ENCODE data around the gene SNAPC1.

DNA sequence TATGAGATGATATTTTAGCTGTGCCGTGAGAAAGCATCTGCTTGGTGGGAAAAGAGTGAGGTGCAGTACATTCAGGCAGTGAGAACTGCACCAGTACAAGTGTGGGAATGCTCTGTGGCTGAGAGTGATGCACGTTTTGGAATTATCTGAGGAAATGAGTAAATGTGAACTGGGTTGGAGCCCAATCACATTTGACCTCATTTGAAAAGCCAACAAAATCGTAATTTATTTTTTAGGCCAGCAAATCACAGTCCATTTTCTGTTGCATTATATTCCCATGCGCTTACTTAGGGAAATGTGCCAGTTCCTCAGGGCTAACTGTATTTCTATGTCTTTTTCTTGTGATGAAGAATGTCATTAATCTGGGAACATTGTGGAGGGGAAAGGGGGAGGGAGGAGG, 77.3 kb downstream of the SNAPC1 start:
- TF ChIP-seq EZH2 (conservative IDR thresholded peaks at IDR 0.05; ENCODE audit: low read depth, low read length) (no peak), MIER2 (CRISPR knock-in tag; IDR thresholded peaks at IDR 0.05) (no peak), CHD2 (IDR thresholded peaks at IDR 0.05; ENCODE audit: low read depth, low read length) (no peak), SRSF1 (optimal IDR thresholded peaks at IDR 0.05; ENCODE audit: low read depth, low read length) (no peak), ELF4 (CRISPR knock-in tag; IDR thresholded peaks at IDR 0.05; ENCODE audit: borderline replicate concordance) (no peak), FOXK2 (IDR thresholded peaks at IDR 0.05) (no peak)
- TF ChIP-seq, protein P1, sequence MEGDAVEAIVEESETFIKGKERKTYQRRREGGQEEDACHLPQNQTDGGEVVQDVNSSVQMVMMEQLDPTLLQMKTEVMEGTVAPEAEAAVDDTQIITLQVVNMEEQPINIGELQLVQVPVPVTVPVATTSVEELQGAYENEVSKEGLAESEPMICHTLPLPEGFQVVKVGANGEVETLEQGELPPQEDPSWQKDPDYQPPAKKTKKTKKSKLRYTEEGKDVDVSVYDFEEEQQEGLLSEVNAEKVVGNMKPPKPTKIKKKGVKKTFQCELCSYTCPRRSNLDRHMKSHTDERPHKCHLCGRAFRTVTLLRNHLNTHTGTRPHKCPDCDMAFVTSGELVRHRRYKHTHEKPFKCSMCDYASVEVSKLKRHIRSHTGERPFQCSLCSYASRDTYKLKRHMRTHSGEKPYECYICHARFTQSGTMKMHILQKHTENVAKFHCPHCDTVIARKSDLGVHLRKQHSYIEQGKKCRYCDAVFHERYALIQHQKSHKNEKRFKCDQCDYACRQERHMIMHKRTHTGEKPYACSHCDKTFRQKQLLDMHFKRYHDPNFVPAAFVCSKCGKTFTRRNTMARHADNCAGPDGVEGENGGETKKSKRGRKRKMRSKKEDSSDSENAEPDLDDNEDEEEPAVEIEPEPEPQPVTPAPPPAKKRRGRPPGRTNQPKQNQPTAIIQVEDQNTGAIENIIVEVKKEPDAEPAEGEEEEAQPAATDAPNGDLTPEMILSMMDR (CRISPR knock-in tag; IDR thresholded peaks at IDR 0.05), result no peak
- TF ChIP-seq, protein P2, sequence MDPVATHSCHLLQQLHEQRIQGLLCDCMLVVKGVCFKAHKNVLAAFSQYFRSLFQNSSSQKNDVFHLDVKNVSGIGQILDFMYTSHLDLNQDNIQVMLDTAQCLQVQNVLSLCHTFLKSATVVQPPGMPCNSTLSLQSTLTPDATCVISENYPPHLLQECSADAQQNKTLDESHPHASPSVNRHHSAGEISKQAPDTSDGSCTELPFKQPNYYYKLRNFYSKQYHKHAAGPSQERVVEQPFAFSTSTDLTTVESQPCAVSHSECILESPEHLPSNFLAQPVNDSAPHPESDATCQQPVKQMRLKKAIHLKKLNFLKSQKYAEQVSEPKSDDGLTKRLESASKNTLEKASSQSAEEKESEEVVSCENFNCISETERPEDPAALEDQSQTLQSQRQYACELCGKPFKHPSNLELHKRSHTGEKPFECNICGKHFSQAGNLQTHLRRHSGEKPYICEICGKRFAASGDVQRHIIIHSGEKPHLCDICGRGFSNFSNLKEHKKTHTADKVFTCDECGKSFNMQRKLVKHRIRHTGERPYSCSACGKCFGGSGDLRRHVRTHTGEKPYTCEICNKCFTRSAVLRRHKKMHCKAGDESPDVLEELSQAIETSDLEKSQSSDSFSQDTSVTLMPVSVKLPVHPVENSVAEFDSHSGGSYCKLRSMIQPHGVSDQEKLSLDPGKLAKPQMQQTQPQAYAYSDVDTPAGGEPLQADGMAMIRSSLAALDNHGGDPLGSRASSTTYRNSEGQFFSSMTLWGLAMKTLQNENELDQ (CRISPR knock-in tag; IDR thresholded peaks at IDR 0.05; ENCODE audit: borderline replicate concordance), result no peak
- TF ChIP-seq, protein P3, sequence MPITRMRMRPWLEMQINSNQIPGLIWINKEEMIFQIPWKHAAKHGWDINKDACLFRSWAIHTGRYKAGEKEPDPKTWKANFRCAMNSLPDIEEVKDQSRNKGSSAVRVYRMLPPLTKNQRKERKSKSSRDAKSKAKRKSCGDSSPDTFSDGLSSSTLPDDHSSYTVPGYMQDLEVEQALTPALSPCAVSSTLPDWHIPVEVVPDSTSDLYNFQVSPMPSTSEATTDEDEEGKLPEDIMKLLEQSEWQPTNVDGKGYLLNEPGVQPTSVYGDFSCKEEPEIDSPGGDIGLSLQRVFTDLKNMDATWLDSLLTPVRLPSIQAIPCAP (CRISPR knock-in tag; IDR thresholded peaks at IDR 0.05; ENCODE audit: low read depth), result no peak
- TF ChIP-seq, protein P4, sequence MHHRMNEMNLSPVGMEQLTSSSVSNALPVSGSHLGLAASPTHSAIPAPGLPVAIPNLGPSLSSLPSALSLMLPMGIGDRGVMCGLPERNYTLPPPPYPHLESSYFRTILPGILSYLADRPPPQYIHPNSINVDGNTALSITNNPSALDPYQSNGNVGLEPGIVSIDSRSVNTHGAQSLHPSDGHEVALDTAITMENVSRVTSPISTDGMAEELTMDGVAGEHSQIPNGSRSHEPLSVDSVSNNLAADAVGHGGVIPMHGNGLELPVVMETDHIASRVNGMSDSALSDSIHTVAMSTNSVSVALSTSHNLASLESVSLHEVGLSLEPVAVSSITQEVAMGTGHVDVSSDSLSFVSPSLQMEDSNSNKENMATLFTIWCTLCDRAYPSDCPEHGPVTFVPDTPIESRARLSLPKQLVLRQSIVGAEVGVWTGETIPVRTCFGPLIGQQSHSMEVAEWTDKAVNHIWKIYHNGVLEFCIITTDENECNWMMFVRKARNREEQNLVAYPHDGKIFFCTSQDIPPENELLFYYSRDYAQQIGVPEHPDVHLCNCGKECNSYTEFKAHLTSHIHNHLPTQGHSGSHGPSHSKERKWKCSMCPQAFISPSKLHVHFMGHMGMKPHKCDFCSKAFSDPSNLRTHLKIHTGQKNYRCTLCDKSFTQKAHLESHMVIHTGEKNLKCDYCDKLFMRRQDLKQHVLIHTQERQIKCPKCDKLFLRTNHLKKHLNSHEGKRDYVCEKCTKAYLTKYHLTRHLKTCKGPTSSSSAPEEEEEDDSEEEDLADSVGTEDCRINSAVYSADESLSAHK (CRISPR knock-in tag; IDR thresholded peaks at IDR 0.05; ENCODE audit: borderline replicate concordance), result no peak
